ENCODE data around the gene ZNF511.
"Not testable (repeated sequence)": the region's sequence is repeated elsewhere in the genome, so short reads cannot be mapped to it uniquely, and the experiment has no call there.

ZNF511 gene

DNA sequence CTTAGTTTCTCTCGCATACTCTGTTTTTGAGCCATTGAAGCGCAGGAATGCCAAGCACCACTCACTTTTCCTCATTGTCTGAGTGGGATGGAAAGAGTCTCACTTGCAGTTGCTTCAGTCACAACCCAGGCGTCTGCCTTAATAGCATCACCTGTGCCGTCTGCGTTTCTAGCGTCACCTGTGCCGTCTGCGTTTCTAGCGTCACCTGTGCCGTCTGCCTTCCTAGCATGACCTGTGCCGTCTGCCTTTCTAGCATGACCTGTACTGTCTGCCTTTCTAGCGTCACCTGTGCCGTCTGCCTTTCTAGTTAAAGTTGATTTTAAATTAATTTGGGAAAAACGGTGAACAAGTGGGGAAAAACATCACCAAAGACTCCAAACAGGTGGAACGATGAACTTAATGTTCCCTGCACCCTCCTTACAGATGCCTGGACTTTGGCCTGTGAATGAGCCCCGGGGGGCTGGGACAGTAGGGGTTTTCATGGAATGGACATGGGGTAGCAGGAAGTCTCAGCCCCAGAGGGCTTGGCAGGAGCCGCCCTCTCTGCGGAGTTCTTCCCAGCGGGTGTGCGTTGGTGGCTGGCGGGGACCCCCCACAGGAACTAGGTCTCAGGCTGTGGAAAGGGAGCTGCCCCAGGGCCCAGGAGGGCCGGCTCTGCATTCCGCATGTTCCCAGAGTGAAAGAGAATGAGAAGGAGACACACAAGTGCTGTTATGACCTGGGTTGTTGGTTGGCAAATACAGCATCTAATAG, 3.5 kb downstream of the ZNF511 start:
- no peak overlapping the region for H3K27ac Mint-ChIP-seq

DNA sequence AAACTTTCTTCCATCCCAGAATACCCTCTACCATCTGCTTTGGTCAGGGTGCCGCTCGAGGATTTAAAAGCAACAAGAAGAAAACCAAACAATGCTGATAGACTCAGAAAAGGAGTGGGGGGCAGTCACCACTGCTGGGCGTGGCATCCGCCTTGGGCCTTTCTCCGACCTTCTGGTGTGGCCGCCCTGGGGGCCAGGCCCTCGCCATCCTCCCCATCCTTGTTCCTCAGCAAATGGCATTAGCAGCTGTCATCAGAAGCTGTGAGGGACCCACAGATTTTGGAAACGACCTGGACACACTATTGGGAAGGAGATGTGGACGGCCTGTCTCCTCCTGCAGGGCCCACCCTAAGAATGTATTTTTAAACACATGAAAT, 4.0 kb downstream of the ZNF511 start:
- Mint-ChIP-seq H3K4me1 (ENCODE audit: low read depth) (peaks cover 11% of the 10 kb centered on the region), H3K9me3 (no peaks in the 10 kb centered on the region), H3K27me3 (no peaks in the 10 kb centered on the region), H3K36me3 (ENCODE audit: low read depth) (peaks cover 21% of the 10 kb centered on the region), H3K27ac (no peak overlapping the region), H3K4me3 (no peak overlapping the region)

More for the DNA sequence above, 3.5 kb downstream of the ZNF511 start:
- no peaks in the 10 kb centered on the region for H3K27me3 Mint-ChIP-seq
- peaks cover 21% of the 10 kb centered on the region for H3K36me3 Mint-ChIP-seq (ENCODE audit: low read depth)
- H3K4me1 Mint-ChIP-seq (ENCODE audit: low read depth) = peaks cover 17% of the 10 kb centered on the region
- no peaks in the 10 kb centered on the region for H3K9me3 Mint-ChIP-seq
- no peak overlapping the region for H3K4me3 Mint-ChIP-seq

DNA sequence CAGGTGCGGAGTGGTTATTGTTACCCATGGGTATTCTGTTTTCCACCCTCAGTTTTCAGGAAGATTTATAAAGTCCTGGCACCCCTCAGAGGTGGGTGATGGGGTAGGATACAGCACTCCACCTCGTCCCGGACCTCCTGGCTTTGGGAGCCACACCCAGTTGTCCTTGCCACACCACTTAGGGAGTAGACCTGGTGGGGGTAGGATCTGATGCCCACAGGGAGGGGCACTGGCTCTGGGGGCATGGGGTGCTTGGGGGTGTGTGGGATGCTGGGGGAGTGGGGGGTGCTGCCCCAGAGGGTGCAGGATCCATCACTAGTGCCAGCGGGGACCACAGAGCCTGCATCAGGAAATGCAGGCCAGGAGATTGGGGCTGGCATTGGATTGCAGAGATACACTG, 4.5 kb downstream of the ZNF511 start:
- Mint-ChIP-seq H3K36me3 (ENCODE audit: low read depth) (peaks cover 21% of the 10 kb centered on the region), H3K27ac (no peak overlapping the region), H3K27me3 (no peaks in the 10 kb centered on the region), H3K9me3 (no peaks in the 10 kb centered on the region), H3K4me1 (ENCODE audit: low read depth) (peaks cover 7% of the 10 kb centered on the region), H3K4me3 (no peak overlapping the region)

DNA sequence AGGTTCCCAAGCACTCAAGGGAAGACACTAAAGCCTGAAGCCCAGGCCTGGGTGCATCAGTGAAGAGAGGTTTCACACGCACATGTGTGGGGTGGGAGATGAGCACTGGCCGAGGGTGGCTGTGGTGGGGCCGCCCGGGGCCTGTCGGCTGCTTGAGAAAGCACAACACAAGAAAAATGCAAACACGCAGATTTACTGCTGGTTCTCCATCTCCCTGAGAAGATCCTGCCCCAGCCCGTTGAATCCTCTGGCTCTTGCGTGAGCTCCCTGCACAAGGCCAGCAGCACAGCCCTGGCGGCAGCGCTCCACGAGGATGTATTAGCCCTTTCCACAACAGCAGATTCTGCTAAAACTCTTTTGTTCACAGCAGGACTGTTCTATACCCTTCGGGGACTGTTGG, 6.2 kb downstream of the ZNF511 start:
- Mint-ChIP-seq H3K4me1 (ENCODE audit: low read depth) (peaks cover 17% of the 10 kb centered on the region), H3K4me3 (no peak overlapping the region), H3K9me3 (no peaks in the 10 kb centered on the region), H3K27ac (no peak overlapping the region), H3K27me3 (peaks cover 6% of the 10 kb centered on the region), H3K36me3 (ENCODE audit: low read depth) (peaks cover 21% of the 10 kb centered on the region)

DNA sequence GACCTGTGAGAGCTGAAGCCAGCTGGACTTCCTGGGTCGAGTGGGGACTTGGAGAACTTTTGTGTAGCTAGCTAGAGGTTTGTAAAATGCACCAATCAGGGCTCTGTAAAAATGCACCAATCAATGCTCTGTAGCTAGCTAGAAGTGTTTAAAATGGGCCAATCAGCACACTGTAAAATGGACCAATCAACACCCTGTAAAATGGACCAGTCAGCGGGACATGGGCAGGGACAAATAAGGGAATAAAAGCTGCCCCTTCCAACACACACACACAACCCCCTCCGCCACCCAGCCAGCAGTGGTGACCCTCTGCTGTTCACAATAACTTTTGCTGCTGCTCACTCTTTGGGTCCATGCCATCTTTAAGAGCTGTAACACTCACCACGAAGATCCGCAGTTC, 7.1 kb downstream of the ZNF511 start:
- H3K4me3 Mint-ChIP-seq = no peak overlapping the region
- H3K9me3 Mint-ChIP-seq = no peaks in the 10 kb centered on the region
- peaks cover 17% of the 10 kb centered on the region for H3K4me1 Mint-ChIP-seq (ENCODE audit: low read depth)
- H3K27ac Mint-ChIP-seq = no peak overlapping the region
- peaks cover 18% of the 10 kb centered on the region for H3K36me3 Mint-ChIP-seq (ENCODE audit: low read depth)
- peaks cover 11% of the 10 kb centered on the region for H3K27me3 Mint-ChIP-seq

DNA sequence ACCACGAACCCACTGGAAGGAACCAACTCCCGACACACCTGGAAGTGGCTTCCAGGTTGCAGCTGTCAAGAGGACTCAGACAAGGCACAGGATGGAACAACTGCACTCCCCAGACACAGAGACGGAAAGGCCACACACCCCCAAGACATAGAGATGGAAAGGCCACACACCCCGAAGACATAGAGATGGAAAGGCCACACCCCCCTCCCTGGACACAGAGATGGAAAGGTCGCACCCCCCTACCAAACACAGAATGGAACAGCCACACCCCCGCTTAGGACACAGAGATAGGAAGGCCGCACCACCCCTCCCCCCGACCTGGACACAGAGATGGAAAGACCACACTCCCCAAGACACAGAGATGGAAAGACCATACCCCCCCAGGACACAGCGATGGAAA, 7.6 kb downstream of the ZNF511 start:
- no peaks in the 10 kb centered on the region for H3K9me3 Mint-ChIP-seq
- peaks cover 11% of the 10 kb centered on the region for H3K27me3 Mint-ChIP-seq
- peaks cover 16% of the 10 kb centered on the region for H3K36me3 Mint-ChIP-seq (ENCODE audit: low read depth)
- H3K4me3 Mint-ChIP-seq = no peak overlapping the region
- H3K4me1 Mint-ChIP-seq (ENCODE audit: low read depth) = peaks cover 17% of the 10 kb centered on the region
- no peak overlapping the region for H3K27ac Mint-ChIP-seq

DNA sequence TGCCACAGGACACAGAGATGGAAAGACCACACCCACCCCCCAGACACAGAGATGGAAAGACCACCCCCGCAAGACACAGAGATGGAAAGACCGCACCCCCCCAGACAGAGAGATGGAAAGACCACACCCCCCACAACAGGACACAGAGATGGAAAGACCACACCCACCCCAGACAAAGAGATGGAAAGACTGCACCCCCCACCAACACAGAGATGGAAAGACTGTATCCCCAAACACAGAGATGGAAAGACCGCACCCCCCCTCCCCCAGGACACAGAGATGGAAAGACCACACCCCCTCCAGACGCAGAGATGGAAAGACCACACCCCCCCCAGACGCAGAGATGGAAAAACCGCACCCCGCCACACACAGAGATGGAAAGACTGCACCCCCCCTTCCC, 8.0 kb downstream of the ZNF511 start:
- H3K27me3 Mint-ChIP-seq = peaks cover 11% of the 10 kb centered on the region
- peaks cover 17% of the 10 kb centered on the region for H3K4me1 Mint-ChIP-seq (ENCODE audit: low read depth)
- no peak overlapping the region for H3K27ac Mint-ChIP-seq
- no peaks in the 10 kb centered on the region for H3K9me3 Mint-ChIP-seq
- no peak overlapping the region for H3K4me3 Mint-ChIP-seq
- H3K36me3 Mint-ChIP-seq (ENCODE audit: low read depth) = peaks cover 12% of the 10 kb centered on the region

DNA sequence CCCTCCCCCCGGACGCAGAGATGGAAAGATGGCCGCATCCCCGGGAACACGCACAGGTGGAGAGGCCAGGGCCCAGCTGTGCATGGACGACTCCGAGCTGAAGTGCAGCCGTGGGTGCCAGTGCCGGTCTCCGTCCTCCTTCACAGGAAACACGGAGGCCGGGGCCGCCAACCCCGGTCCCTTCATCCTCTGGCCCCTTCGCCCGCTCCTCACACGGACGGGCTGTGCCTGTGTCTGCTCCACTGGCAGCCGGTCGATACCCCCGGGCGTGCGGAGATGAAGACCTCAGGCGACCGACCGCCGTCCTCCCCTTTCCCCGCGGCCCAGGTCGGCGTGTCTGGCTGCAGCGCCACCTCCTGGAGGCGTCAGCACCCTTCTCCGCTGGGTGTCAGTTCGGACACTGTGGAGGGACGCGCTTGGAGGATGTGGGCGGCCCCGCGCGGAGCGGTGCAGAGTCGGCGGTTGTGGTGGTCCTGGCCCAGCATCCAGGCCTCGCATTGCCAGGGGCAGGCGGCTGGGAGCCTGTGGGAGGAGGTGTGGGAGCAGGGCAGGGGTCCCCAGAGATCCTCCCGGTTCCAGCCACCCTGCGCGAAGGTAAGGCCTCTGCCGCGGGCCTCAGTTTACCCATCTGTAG, 9.9 kb downstream of the ZNF511 start:
- peak overlapping the region; percentile 49 for H3K4me3 Mint-ChIP-seq
- no peak overlapping the region for H3K27ac Mint-ChIP-seq
- H3K36me3 Mint-ChIP-seq (ENCODE audit: low read depth) = peaks cover 4% of the 10 kb centered on the region
- no peaks in the 10 kb centered on the region for H3K9me3 Mint-ChIP-seq
- H3K27me3 Mint-ChIP-seq = peaks cover 11% of the 10 kb centered on the region
- H3K4me1 Mint-ChIP-seq (ENCODE audit: low read depth) = peaks cover 17% of the 10 kb centered on the region

DNA sequence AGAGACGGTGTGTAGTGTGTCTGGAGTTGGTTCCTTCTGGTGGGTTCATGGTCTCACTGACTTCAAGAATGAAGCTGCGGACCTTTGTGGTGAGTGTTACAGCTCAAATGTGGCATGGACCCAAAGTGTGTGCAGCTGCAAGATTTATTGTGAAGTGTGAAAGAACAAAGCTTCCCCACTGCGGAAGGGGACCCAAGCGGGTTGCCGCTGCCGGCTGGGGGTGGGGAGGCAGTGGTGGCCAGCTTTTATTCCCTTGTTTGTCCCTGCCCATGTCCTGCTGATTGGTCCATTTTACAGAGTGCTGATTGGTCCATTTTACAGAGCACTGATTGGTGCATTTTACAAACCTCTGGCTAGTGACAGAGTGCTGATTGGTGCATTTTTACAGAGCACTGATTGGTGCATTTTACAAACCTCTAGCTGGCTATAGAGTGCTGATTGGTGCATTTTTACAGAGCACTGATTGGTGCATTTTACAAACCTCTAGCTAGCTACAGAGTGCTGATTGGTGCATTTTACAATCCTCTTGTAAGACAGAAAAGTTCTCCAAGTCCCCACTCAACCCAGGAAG, 12.2 kb downstream of the ZNF511 start:
- not testable (repeated sequence) for H3K27ac Mint-ChIP-seq; H3K36me3 Mint-ChIP-seq (ENCODE audit: low read depth); H3K9me3 Mint-ChIP-seq; H3K4me3 Mint-ChIP-seq
- Mint-ChIP-seq H3K4me1 (ENCODE audit: low read depth) (peaks cover 14% of the 10 kb centered on the region), H3K27me3 (peaks cover 12% of the 10 kb centered on the region)

DNA sequence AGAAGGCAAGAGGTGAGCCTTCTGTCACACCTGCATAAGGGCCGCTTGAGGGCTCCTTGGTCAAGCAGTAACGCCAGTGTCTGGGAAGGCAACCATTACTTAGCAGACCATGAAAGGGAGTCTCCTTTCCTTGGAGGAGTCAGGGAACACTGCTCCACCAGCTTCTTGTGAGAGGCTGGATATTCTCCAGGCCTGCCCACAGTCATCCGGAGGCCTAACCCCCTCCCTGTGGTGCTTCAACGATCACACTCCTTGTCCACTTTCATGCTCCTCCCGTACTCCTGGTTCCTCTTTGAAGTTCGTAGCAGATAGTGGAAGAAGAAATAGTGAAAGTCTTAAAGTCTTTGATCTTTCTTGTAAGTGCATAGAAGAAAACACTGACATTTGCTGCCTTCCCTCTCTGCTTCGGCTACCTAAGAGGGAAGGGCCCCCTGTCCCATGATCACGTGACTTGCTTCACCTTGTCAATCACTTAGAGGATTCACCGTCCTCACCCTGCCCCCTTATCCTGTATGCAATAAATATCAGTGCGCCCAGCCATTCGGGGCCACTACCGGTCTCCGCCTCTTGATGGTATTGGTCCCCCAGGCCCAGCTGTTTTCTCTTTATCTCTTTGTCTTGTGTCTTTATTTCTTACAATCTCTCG, 13.5 kb downstream of the ZNF511 start:
- not testable (repeated sequence) for H3K9me3 Mint-ChIP-seq; H3K36me3 Mint-ChIP-seq (ENCODE audit: low read depth); H3K27ac Mint-ChIP-seq; H3K4me3 Mint-ChIP-seq
- Mint-ChIP-seq H3K27me3 (peaks cover 22% of the 10 kb centered on the region), H3K4me1 (ENCODE audit: low read depth) (peaks cover 14% of the 10 kb centered on the region)

DNA sequence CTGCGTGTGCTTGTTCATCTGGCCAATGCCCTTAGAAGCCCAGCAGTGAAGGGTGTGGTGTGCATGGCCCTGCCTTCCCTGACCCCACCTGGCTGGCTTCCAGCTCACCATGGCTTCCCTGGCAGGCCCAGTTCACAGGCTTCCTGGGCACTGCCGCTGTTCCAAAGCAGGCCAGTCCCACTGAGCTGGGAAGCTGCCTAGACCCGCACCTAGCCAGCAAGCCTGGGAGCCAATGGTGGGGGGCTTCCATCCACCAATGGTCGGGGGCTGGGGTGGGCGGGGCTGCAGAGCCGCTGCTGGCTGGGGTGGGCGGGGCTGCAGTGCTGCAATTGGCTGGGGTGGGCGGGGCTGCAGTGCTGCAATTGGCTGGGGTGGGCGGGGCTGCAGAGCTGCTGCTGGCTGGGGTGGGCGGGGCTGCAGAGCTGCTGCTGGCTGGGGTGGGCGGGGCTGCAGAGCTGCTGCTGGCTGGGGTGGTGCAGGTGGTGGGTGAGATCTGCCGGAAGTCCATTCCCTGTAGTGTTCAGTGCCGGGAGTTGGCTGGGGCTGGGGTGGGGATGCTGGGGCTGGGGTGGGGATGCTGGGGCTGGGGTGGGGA, 15.6 kb downstream of the ZNF511 start:
- Mint-ChIP-seq H3K4me3 (no peak overlapping the region), H3K36me3 (ENCODE audit: low read depth) (no peaks in the 10 kb centered on the region), H3K27ac (no peak overlapping the region), H3K9me3 (no peaks in the 10 kb centered on the region), H3K27me3 (peaks cover 31% of the 10 kb centered on the region), H3K4me1 (ENCODE audit: low read depth) (peaks cover 7% of the 10 kb centered on the region)

DNA sequence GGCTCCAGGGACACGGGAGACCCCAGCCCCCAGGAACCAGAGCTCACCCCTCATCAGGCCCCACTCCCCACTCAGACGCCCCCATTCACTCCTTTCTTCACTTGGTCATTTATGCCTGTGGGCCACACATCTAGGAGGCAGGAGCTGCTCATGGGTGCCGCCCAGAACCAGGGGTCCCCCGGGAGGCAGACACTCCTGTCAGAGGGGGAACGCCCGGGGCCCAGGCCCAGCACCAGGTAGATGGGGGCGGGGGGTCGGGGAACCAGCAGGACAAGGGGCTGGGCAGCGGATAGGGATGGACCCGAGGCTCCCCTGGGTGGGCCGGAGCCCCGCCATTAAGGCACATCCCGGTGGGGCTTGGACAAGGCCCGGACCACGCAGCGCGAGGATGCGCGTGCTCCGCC, 16.1 kb downstream of the ZNF511 start:
- Mint-ChIP-seq H3K36me3 (ENCODE audit: low read depth) (no peaks in the 10 kb centered on the region), H3K4me3 (no peak overlapping the region), H3K27ac (no peak overlapping the region), H3K27me3 (peaks cover 32% of the 10 kb centered on the region), H3K9me3 (no peaks in the 10 kb centered on the region), H3K4me1 (ENCODE audit: low read depth) (peaks cover 7% of the 10 kb centered on the region)

DNA sequence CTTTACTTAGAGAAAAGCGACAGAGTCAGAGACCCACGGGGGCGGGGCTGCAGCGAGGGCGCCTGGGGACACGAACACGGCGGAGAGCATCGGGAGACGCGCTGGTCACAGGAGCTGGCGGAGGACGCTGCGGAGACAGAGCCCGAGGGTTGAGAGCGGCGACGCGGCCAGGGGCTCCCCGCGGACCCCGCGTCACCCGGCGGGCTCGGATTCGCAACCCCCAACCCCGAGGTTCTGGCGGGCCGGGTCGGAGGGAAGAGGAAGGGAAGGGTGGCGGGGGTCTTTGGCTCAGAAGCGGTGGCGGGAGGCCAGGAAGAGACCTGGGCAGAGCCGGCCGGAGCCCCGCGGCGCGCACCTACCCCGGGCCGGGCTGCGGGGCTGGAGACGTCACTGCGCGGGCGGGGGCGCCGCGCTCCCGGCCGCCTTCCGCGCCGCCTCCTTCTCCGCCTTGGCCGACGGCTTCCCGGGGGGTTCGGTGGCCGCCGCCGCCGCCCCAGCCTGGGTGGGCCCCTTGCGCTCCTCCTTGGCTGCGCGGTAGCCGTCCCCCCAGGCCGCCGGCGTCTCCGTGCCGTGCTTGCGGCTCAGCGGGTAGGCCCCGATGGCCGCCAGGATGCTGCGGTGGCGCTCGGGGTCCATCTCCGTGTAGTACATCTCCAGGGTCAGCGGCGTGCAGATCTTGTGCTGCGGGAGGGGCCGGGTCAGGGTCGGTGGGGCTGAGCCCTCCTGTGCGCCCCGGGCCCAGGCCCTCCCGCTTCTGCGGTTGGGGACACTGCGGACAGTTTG, 16.9 kb downstream of the ZNF511 start:
- Mint-ChIP-seq H3K4me3 (peak overlapping the region; percentile 62), H3K4me1 (ENCODE audit: low read depth) (peaks cover 10% of the 10 kb centered on the region), H3K36me3 (ENCODE audit: low read depth) (no peaks in the 10 kb centered on the region), H3K9me3 (no peaks in the 10 kb centered on the region), H3K27ac (no peak overlapping the region), H3K27me3 (peaks cover 27% of the 10 kb centered on the region)

DNA sequence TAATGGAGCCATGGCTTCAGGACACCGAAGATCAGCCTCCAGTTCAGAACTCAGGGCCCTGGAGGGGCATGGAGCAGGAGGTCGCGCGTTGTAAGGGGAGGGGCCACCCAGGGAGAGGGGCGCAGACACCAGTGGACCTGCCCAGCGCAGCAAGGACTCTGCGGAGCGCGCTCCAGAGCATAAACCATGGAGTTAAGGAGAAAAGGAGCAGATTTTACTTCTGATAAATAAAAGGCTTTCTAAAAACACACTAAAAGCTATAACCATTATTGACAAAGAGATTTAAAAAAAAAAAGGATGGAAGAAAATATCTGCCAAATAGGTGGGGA, 17.5 kb downstream of the ZNF511 start:
- Mint-ChIP-seq H3K27me3 (peaks cover 32% of the 10 kb centered on the region), H3K36me3 (ENCODE audit: low read depth) (no peaks in the 10 kb centered on the region), H3K27ac (no peak overlapping the region), H3K9me3 (no peaks in the 10 kb centered on the region), H3K4me1 (ENCODE audit: low read depth) (peaks cover 10% of the 10 kb centered on the region), H3K4me3 (no peak overlapping the region)
